Measurements from ENCODE around the gene TRAF1. TPM values are rescaled to one million over a fixed set of nuclear protein-coding genes. Genes with fewer than 3 reads are reported as not detected.

TRAF1 gene
- polyA plus RNA-seq, 1 donor from 2014 or later = 0.89 TPM

DNA sequence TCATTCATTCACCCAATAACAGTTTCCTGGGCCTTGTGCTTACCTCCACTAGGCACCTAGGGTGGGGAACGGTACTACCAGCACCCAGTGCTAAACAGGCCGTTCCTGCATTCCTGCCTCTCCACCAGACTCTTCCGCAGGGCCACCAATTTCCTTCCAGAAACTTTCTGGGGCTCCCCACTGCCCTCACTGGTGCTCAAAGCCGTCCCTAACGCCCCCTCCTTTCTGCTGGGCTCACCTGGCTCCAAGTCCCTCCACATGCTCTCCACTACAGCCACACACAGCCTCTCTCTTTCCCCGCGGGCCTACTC is 51.0 kb downstream of the TRAF1 start:
- Histone ChIP-seq H4K20me1 (ENCODE audit: insufficient read depth) (no peaks in the 10 kb centered on the region), H3K4me2 (ENCODE audit: low read length) (no peak overlapping the region), H3K9me3 (ENCODE audit: low read length) (no peaks in the 10 kb centered on the region), H3K4me3 (ENCODE audit: low read length) (no peak overlapping the region), H3K9me2 (ENCODE audit: insufficient read depth, low read length) (no peaks in the 10 kb centered on the region), H3K27ac (ENCODE audit: low read length) (no peak overlapping the region), H3K27me3 (ENCODE audit: insufficient read depth, low read depth, low read length) (peaks cover 10% of the 10 kb centered on the region), H3K79me2 (replicated peaks; ENCODE audit: insufficient read depth, low read length) (no peaks in the 10 kb centered on the region), H3F3A (ENCODE audit: insufficient read depth, low read length, poor library complexity, severe bottlenecking) (peaks cover 4% of the 10 kb centered on the region), H2AFZ (ENCODE audit: low read depth, low read length) (no peak overlapping the region), H3K9ac (ENCODE audit: low read length) (no peak overlapping the region), H3K36me3 (ENCODE audit: insufficient read depth, low read length) (no peaks in the 10 kb centered on the region)
- TF ChIP-seq EZH2 (IDR thresholded peaks at IDR 0.05; ENCODE audit: borderline replicate concordance, insufficient read depth, low read length, poor library complexity, severe bottlenecking) (no peak), POLR2AphosphoS5 (IDR thresholded peaks at IDR 0.05) (no peak), CTCF (IDR thresholded peaks at IDR 0.05; ENCODE audit: poor library complexity, severe bottlenecking) (no peak), MXI1 (conservative IDR thresholded peaks at IDR 0.05; ENCODE audit: poor library complexity, severe bottlenecking) (no peak), REST (IDR thresholded peaks at IDR 0.05; ENCODE audit: borderline replicate concordance) (no peak), RAD21 (conservative IDR thresholded peaks at IDR 0.05) (no peak), TAF1 (IDR thresholded peaks at IDR 0.05; ENCODE audit: low read depth) (no peak), EP300 (conservative IDR thresholded peaks at IDR 0.05; ENCODE audit: poor library complexity, severe bottlenecking) (no peak), SMC3 (conservative IDR thresholded peaks at IDR 0.05; ENCODE audit: poor library complexity) (no peak)

DNA sequence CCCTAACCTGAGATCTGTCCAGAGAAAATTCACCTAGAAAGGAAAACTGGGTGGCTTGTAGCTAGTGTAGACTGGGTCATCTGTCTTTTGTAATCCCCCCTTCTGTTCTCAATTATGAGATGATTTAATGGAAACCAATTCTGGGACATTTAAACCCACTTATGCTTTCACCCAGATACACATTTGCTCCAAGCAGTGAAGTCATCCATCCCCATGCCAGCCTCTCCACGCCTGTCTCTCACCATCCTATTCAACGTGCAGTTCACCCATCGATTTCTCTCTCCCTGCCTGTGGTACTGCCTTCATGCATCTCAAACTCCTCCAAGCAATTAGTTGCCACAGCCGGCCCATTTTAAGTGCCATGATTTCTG is 51.4 kb downstream of the TRAF1 start:
- Histone ChIP-seq H3K27me3 (ENCODE audit: insufficient read depth, low read depth, low read length) (peaks cover 10% of the 10 kb centered on the region), H3K9ac (ENCODE audit: low read length) (no peak overlapping the region), H3K4me2 (ENCODE audit: low read length) (no peak overlapping the region), H3K9me2 (ENCODE audit: insufficient read depth, low read length) (no peaks in the 10 kb centered on the region), H3K4me3 (ENCODE audit: low read length) (no peak overlapping the region), H2AFZ (ENCODE audit: low read depth, low read length) (no peak overlapping the region), H4K20me1 (ENCODE audit: insufficient read depth) (no peaks in the 10 kb centered on the region), H3K27ac (ENCODE audit: low read length) (no peak overlapping the region), H3K9me3 (ENCODE audit: low read length) (no peaks in the 10 kb centered on the region), H3F3A (ENCODE audit: insufficient read depth, low read length, poor library complexity, severe bottlenecking) (peaks cover 4% of the 10 kb centered on the region), H3K36me3 (ENCODE audit: insufficient read depth, low read length) (no peaks in the 10 kb centered on the region), H3K79me2 (replicated peaks; ENCODE audit: insufficient read depth, low read length) (no peaks in the 10 kb centered on the region)
- TF ChIP-seq CTCF (IDR thresholded peaks at IDR 0.05; ENCODE audit: poor library complexity, severe bottlenecking) = no peak
- no peak for TF ChIP-seq EP300 (conservative IDR thresholded peaks at IDR 0.05; ENCODE audit: poor library complexity, severe bottlenecking)
- TF ChIP-seq SMC3 (conservative IDR thresholded peaks at IDR 0.05; ENCODE audit: poor library complexity) = no peak
- TF ChIP-seq TAF1 (IDR thresholded peaks at IDR 0.05; ENCODE audit: low read depth) = no peak
- no peak for TF ChIP-seq RAD21 (conservative IDR thresholded peaks at IDR 0.05)
- TF ChIP-seq EZH2 (IDR thresholded peaks at IDR 0.05; ENCODE audit: borderline replicate concordance, insufficient read depth, low read length, poor library complexity, severe bottlenecking) = no peak
- no peak for TF ChIP-seq POLR2AphosphoS5 (IDR thresholded peaks at IDR 0.05)
- TF ChIP-seq REST (IDR thresholded peaks at IDR 0.05; ENCODE audit: borderline replicate concordance) = no peak
- TF ChIP-seq MXI1 (conservative IDR thresholded peaks at IDR 0.05; ENCODE audit: poor library complexity, severe bottlenecking) = no peak

All from neural cell (in vitro differentiated cells).